Keratinocyte (primary cell): ENCODE results near the gene MYO7B. TPM values are rescaled to one million over a fixed set of nuclear protein-coding genes. Genes with fewer than 3 reads are reported as not detected.
A peak's percentile ranks its signal among the peaks of the same experiment; 100 is the strongest.

Experiments
- DNase-seq: peaks from one replicate; pipeline ENCODE4 v3.0.0-alpha.2; 2011; ENCODE audit warnings: low read depth, missing footprints, low spot score
- FAIRE-seq: peaks from 2 replicates; lab custom pipeline; 2011; peaks lifted over from hg19 to GRCh38; lab: Jason Lieb, UNC
- H2AFZ ChIP-seq: 2 replicates; pipeline ENCODE4 v1.6.0; 2012; ENCODE audit warnings: low read length, control low read depth, inconsistent platforms; ENCODE audit not compliant: control insufficient read depth
- H3K27ac ChIP-seq: 2 replicates; pipeline ENCODE4 v1.5.1; 2011; ENCODE audit warnings: low read length; ENCODE audit not compliant: control insufficient read depth, insufficient read depth
- H3K27me3 ChIP-seq: 3 replicates; pipeline ENCODE4 v1.6.0; 2011; ENCODE audit warnings: low read length; ENCODE audit not compliant: control insufficient read depth, insufficient read depth; ENCODE audit errors: extremely low read depth
- H3K36me3 ChIP-seq, 2 experiments: 2 replicates in 1 of 2; 3 replicates in 1 of 2; pipeline ENCODE4 v1.5.1; 2011; ENCODE audit warnings: low read length in 2 of 2, mild to moderate bottlenecking in 1 of 2; ENCODE audit not compliant: control insufficient read depth in 2 of 2, insufficient read depth in 2 of 2; ENCODE audit errors: extremely low read depth in 1 of 2
- H3K4me1 ChIP-seq: 3 replicates; pipeline ENCODE4 v1.5.1; 2011; ENCODE audit warnings: low read length; ENCODE audit not compliant: control insufficient read depth, insufficient read depth; ENCODE audit errors: extremely low read depth
- H3K4me2 ChIP-seq: 3 replicates; pipeline ENCODE4 v1.6.0; 2011; ENCODE audit warnings: low read depth, low read length; ENCODE audit not compliant: control insufficient read depth, insufficient read depth; ENCODE audit errors: extremely low read depth
- H3K4me3 ChIP-seq, 3 experiments: fragments of 200-600 bp in 1 of 3; sonication (generic) in 1 of 3; 2 replicates in 2 of 3; 3 replicates in 1 of 3; pipeline ENCODE4 v1.5.1; 2011 to 2016; ENCODE audit warnings: low read length in 3 of 3, mild to moderate bottlenecking in 3 of 3, control low read depth in 2 of 3, inconsistent platforms in 1 of 3, low read depth in 1 of 3, mixed read lengths in 1 of 3, mixed run types in 1 of 3, moderate library complexity in 1 of 3; ENCODE audit not compliant: control insufficient read depth in 2 of 3, insufficient read depth in 2 of 3; ENCODE audit errors: extremely low read depth in 1 of 3
- H3K79me2 ChIP-seq: 2 replicates; pipeline ENCODE4 v1.6.0; 2012; ENCODE audit warnings: low read length; ENCODE audit not compliant: control insufficient read depth, insufficient read depth
- H3K9ac ChIP-seq: 3 replicates; pipeline ENCODE4 v1.6.0; 2011; ENCODE audit warnings: low read length; ENCODE audit not compliant: control insufficient read depth, insufficient read depth; ENCODE audit errors: extremely low read depth
- H3K9me1 ChIP-seq: 3 replicates; pipeline ENCODE4 v1.6.0; 2011; ENCODE audit warnings: low read length; ENCODE audit not compliant: control insufficient read depth, insufficient read depth; ENCODE audit errors: extremely low read depth
- H3K9me3 ChIP-seq: 2 replicates; pipeline ENCODE4 v1.5.1; 2012; ENCODE audit warnings: low read depth, low read length; ENCODE audit not compliant: control insufficient read depth
- H4K20me1 ChIP-seq: 3 replicates; pipeline ENCODE4 v1.6.0; 2011; ENCODE audit warnings: low read length; ENCODE audit not compliant: control insufficient read depth, insufficient read depth; ENCODE audit errors: extremely low read depth
- CTCF ChIP-seq, 3 experiments: IDR thresholded peaks in 1 of 3; conservative IDR thresholded peaks in 1 of 3; optimal IDR thresholded peaks in 1 of 3; 2 replicates in 2 of 3; 3 replicates in 1 of 3; pipeline versions ENCODE3 to v1.5.1; 2011; ENCODE audit warnings: low read length in 3 of 3, mild to moderate bottlenecking in 3 of 3, moderate library complexity in 2 of 3, control low read depth in 1 of 3, inconsistent platforms in 1 of 3; ENCODE audit not compliant: insufficient read depth in 2 of 3; ENCODE audit errors: extremely low read depth in 1 of 3
- EZH2 ChIP-seq: IDR thresholded peaks from one replicate; pipeline ENCODE4 v1.6.1; 2012; ENCODE audit warnings: inconsistent platforms, mild to moderate bottlenecking, low read length, moderate library complexity
- dilution Hi-C: fragments of 300-500 bp; cut with MboI; formaldehyde crosslinking; loops from one replicate; pipeline ENCODE4 v1.7.0; 2020; ENCODE audit warnings: low sequenced_read_pairs; ENCODE audit not compliant: extremely low pct_ligation_motif_present
- polyA plus RNA-seq, 5 experiments: library from polyadenylated mRNA; depleted of rRNA in 3 of 5; stranded (reverse) in 3 of 5; stranded (forward) in 1 of 5; unstranded in 1 of 5; fragments of >200 nt; gene quantifications; 1 replicate in 1 of 5; 2 replicates in 3 of 5; 3 replicates in 1 of 5; pipeline versions ENCODE4 v1.2.1 to v1.2.3, GENCODE V29; 2011 to 2012; ENCODE audit warnings: missing spikeins in 2 of 5, low read depth in 1 of 5, low replicate concordance in 1 of 5

The MYO7B gene
- polyA plus RNA-seq, 1 donor (not counting 4 experiments of a cell fraction or from before 2014, with no cell fraction given), result not detected

DNA sequence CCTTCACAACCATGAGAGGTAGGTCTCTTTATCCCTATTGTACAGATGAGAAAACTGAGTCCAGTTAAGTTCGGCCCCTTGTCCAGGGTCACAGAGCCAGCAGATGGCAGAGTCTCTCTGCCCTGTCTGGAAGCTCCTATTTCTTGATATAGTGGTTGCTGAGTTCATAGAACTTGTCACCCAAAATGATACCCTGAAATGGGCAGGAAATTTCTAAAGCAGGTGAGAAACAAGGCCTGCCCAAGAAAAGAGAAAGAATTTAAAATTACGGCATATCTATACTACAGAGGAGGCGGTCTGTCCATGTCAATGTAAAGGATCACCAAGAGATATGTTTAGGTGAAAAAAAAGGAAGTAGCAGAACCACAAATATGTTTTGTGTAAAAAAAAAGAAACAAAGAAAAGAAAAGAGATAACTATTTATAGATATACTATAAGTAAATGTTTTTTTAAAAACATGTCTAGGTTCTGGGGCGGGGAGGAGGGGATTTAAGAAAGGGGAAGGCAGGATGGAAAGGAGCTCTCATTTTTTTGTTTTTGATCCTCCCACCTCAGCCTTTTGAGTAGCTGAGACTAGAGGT is 39.8 kb downstream of the MYO7B start:
- no peak overlapping the region for H3K9ac ChIP-seq

GRCh38 chr2:127575941-127576432 is 40.5 kb downstream of the MYO7B start:
- Histone ChIP-seq H3K4me1 (peaks cover 9% of the 10 kb centered on the region), H3K9me3 (no peaks in the 10 kb centered on the region), H3K4me2 (no peak overlapping the region), H3K4me3 (no peak overlapping the region), H3K9me1 (no peaks in the 10 kb centered on the region), H4K20me1 (no peaks in the 10 kb centered on the region), H3K36me3 (no peaks in the 10 kb centered on the region), H3K79me2 (no peaks in the 10 kb centered on the region), H2AFZ (peak overlapping the region; percentile 7), H3K27ac (no peak overlapping the region), H3K9ac (no peak overlapping the region), H3K27me3 (no peaks in the 10 kb centered on the region)
- TF ChIP-seq EZH2, result no peak
- TF ChIP-seq CTCF (optimal IDR thresholded peaks at IDR 0.05 in 1 of 3, IDR thresholded peaks at IDR 0.05 in 1 of 3, conservative IDR thresholded peaks at IDR 0.05 in 1 of 3; ENCODE audit: extremely low read depth in 1 of 3, insufficient read depth in 2 of 3, low read length in 3 of 3), result no peak
- no peak for FAIRE-seq
- no peak for DNase-seq
- dilution Hi-C loops, result loop anchor here (25.0 kb wide), 1 partner anchor 111 kb away; the partner anchor contains the start of gene LIMS2

More for the DNA sequence above, 39.8 kb downstream of the MYO7B start:
- Histone ChIP-seq H3K4me3 (no peak overlapping the region), H3K9me3 (no peaks in the 10 kb centered on the region), H4K20me1 (no peaks in the 10 kb centered on the region), H3K79me2 (no peaks in the 10 kb centered on the region), H3K4me1 (peaks cover 9% of the 10 kb centered on the region), H3K36me3 (no peaks in the 10 kb centered on the region), H2AFZ (no peak overlapping the region), H3K27me3 (no peaks in the 10 kb centered on the region), H3K4me2 (no peak overlapping the region), H3K9me1 (no peaks in the 10 kb centered on the region), H3K27ac (no peak overlapping the region)
- TF ChIP-seq CTCF (optimal IDR thresholded peaks at IDR 0.05 in 1 of 3, IDR thresholded peaks at IDR 0.05 in 1 of 3, conservative IDR thresholded peaks at IDR 0.05 in 1 of 3; ENCODE audit: extremely low read depth in 1 of 3, insufficient read depth in 2 of 3, low read length in 3 of 3) (no peak), EZH2 (no peak)
- dilution Hi-C loops, result loop anchor here (25.0 kb wide), 1 partner anchor 112 kb away; the partner anchor contains the start of gene LIMS2
- FAIRE-seq, result no peak
- DNase-seq, result no peak
